NAMALWA (cell line): ENCODE results near the gene KIF25.
"Not testable (repeated sequence)": the region's sequence is repeated elsewhere in the genome, so short reads cannot be mapped to it uniquely, and the experiment has no call there.

ENCODE experiments used
- DNase-seq: peaks from one replicate; pipeline ENCODE4 v3.0.0-alpha.2; 2015; ENCODE audit warnings: low spot score

Gene KIF25

GRCh38 chr6:168070804-168071203 is 73.3 kb downstream of the KIF25 start:
- no peak for DNase-seq

- DNase-seq, result no peak
Measured at GRCh38 chr6:168071620-168072019, 74.1 kb downstream of the KIF25 start.

- no peak for DNase-seq
Measured at GRCh38 chr6:168072261-168072660, 74.8 kb downstream of the KIF25 start.

GRCh38 chr6:168072730-168073129 is 75.3 kb downstream of the KIF25 start:
- no peak for DNase-seq

GRCh38 chr6:168073937-168074730 is 76.7 kb downstream of the KIF25 start:
- no peak for DNase-seq

GRCh38 chr6:168075216-168075615 is 77.7 kb downstream of the KIF25 start:
- DNase-seq, result no peak

GRCh38 chr6:168075787-168076202 is 78.3 kb downstream of the KIF25 start:
- no peak for DNase-seq

- DNase-seq, result not testable (repeated sequence)
Measured at GRCh38 chr6:168077401-168077800, 79.9 kb downstream of the KIF25 start.

- no peak for DNase-seq
Measured at GRCh38 chr6:168078175-168078942, 80.9 kb downstream of the KIF25 start.

GRCh38 chr6:168078943-168079405 is 81.5 kb downstream of the KIF25 start, which contains the start of gene FRMD1:
FRMD1 (minus strand) TSS chr6:168079212; CDS start chr6:168079094, 118 bp downstream.
- no peak for DNase-seq

- DNase-seq, result no peak
Measured at GRCh38 chr6:168080393-168081077, 83.1 kb downstream of the KIF25 start.

- no peak for DNase-seq
Measured at GRCh38 chr6:168081858-168082546, 84.5 kb downstream of the KIF25 start.

GRCh38 chr6:168082860-168083513 is 85.5 kb downstream of the KIF25 start:
- DNase-seq, result no peak

- no peak for DNase-seq
Measured at GRCh38 chr6:168083514-168083885, 86.0 kb downstream of the KIF25 start.

GRCh38 chr6:168084465-168085160 is 87.1 kb downstream of the KIF25 start:
- DNase-seq, result no peak

- no peak for DNase-seq
Measured at GRCh38 chr6:168086066-168086465, 88.6 kb downstream of the KIF25 start.

GRCh38 chr6:168086616-168087015 is 89.1 kb downstream of the KIF25 start:
- DNase-seq, result no peak

- DNase-seq, result no peak
Measured at GRCh38 chr6:168087436-168088160, 90.1 kb downstream of the KIF25 start.

GRCh38 chr6:168088161-168089053 is 90.9 kb downstream of the KIF25 start:
- no peak for DNase-seq
